ENCODE data around the gene SULT4A1.

Gene SULT4A1

DNA sequence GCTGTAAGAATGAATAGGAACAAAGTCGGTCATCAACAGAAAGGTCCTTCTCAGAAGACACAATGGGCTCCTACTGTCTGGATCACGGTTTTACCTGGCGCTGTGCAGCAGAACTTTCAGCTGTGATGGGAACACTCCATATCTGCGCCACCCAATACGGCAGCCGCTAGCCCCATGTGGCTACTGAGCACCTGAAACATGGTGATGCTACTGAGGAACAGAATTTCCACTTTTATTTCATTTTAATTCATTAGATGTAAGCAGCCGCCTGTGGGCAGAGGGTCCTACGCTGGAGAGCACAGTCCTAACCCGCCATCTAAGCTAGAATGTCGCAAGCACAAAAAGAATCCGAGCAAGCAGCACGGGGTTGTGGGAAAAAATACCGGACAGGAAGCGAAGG is 2.7 kb downstream of the SULT4A1 start:
- no peak for DNase-seq

DNA sequence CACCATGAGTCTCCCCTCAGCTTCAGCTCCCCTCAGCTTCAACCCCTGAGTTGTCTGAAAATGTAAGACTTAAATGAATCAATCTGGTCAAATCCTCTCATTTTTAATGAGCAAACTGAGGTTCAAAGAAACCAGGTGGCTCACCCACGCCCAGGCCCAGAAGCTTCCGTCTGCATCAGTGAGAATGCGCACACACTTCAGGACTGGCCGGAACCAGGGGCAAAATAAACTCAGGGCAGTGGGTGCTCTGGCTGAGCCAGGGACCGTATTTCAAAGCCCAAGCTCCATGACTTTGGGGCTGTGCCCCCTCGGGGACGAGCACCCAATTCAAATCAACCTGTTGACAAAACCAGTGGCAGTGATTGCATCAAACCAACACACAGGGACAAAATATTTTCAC is 3.1 kb downstream of the SULT4A1 start:
- DNase-seq: no peak

DNA sequence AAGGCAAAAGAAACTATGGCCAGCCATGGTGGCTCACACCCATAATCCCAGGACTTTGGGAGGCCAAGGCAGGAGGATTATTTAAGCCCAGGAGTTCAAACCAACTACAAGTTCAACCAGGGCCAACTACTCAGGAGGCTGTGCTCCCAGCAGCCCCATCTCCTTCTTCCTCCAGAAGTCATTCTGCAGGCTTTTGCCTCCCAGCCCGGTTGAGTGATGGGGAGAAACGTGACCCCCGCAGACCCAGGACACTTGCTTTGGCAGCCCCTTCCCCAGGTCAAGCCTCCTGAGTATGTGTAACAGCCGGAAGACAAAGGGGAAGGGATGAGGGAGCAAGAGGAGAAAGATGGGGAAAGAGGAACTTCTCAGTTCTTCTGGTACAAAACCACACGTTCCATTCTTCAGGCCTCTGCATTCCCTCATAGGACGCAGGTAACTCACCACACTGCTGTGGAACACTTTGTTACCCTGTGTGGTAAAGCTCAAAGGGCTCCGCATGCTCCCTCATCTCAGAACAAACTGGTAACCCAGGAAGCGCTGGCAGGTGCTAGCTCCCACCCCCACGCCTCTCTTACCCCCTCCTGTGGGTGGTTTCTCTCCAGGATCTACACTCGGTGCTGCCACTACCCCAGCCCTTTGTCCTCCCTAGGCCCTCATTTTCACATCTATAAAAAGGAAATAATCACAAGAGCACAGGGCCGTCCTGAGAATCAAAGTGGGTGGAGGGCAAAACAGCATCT is 4.0 kb downstream of the SULT4A1 start:
- no peak for DNase-seq

DNA sequence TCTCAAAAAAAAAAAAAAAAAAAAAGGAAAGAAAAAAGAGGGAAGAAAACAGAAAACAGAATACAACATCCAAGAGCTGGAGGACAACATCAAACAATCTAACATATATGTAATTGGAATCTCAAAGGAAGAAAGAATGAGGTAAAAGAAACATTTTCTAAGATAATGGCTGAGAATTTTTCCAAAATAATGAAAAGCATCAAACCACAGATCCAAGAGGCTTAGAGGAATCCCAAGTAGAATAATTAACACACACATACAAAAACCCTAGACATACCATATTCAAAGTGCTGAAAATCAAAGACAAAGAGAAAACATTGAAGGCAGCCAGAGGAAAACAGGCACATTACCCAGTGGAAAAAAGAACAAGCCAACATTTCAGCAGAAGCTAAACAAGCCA is 4.9 kb downstream of the SULT4A1 start:
- DNase-seq: no peak

DNA sequence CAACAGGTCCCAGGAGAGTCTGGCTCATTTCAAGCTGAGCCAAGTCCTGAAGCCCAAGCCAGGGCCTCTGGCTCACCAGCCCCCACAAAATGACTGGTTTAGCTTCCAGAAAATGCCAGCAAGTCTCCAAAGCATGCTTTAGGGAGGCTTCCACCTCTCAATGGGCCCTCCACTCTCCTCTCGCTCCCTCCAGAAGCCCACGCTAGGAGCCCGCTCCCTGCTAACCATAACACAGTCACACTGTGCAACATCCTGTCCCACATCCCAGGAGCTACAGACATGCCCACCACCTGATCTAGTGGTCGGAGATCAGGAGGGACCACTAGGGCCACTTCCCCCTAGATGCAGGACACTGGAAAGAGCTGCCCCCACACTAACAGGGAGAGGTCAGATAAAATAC is 6.9 kb downstream of the SULT4A1 start:
- no peak for DNase-seq

DNA sequence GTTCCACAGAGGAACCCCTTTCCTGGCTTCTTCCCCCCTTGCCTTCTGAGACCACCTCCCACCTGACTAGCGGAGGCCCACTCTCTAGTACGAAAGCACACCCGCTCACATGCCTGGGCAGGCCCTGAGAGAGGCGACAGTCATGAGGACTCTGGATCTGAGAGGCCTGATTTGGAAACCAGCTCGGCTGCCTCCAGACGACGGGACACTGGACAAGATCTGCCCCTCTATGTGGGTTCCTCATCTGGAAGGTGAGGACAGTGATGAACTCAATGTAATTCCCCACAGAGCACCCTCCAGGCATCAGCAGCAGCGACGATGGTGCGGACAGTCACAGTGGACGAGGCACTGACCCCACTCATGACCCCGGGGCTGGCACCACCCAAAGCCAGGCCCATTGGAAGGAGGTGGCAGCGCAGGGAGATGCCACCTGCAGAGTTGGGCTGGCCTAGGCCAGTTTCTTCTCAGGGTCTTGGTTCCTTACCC is 7.5 kb downstream of the SULT4A1 start:
- no peak for DNase-seq

DNA sequence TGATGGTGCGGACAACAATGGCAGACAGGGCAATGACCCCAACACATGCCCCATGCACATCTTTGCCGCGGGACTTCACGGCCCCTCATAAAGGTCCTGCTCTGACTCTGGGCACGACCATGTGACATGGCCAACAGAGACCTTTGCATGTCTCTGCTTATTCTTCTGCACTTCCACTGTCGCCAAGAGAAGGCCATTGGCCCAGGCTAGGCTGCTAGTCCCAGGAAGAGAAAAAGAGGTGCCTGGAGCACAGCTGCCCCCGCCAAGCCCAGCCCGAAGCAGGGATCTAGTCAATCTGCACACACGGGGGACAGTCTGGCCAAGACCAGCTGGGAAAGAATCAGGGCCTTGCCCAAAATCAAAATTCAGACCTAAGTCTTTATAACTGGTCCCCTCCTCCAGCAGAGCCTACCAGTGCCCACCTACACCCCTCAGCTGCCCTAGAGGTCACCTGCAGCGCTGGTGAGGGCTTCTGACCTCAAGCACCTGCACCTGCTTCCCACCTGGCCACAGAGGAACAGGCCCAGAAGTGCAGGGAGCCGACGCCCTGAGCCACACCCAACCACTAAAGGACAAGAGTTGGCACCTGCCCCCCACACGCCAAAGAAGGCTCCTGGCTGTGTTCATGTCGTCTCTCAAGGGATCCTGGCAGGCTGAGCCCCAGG is 8.1 kb downstream of the SULT4A1 start:
- no peak for DNase-seq

DNA sequence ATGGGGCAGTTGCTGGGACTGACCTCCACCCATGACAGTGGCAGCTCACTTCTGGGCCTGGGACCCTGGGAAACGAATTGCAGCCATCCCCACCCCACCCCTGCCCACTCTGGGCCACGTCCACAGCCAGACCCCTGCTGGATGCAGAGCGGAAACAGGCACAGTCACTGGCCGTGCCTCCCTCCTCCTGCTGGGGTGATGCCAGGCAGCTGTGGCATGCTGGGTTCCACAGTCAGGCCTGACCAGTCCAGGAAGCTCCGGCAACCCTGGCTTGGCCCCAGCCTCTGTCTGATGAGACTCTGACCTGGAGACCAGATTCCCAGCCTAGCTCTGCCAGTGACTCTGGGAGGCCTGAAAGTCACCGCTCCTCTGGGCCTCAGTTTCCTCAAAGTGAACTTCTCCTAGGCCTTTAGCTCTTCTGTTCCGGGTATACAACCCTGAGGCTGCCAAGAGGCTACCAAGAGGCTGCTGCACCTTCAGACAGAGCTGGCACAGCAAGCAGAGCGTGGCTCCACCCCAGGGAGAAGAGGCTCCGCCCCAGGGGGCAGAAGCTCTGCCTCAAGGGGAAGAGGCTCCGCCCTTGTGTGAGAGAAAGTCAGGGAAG is 8.9 kb downstream of the SULT4A1 start:
- no peak for DNase-seq

DNA sequence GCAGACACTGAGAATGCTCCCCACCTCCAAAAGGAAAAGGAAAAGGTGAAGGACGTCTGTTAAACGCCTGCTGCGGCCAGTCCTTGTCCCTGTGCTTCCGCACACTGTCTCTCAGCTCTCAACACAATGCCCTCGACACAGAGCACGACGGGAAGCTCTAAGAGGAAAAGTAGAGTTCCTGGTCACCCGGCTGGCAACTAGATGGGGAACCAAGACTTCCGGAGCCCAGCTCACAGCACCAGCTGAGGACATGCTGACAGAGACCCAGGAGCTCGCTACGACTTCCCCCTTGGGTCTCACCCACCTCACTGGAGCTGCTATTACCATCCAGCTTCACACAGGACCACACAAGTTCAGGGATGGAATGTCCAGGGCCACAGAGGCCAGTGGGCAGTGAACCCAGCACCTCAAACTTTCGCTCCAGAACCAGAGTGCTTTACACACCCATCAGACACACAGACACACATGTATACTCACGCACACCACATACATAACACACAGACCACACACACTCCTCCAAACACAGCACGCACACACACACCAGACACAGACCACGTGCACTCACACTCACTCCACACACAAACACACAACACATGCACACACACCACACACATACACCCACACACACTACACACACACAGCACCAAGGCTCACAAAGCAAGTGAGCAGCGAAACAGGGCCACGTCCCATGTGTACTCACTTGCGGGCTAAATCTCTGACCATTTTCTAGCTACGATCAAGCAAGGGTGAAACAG is 9.6 kb downstream of the SULT4A1 start:
- DNase-seq: no peak

DNA sequence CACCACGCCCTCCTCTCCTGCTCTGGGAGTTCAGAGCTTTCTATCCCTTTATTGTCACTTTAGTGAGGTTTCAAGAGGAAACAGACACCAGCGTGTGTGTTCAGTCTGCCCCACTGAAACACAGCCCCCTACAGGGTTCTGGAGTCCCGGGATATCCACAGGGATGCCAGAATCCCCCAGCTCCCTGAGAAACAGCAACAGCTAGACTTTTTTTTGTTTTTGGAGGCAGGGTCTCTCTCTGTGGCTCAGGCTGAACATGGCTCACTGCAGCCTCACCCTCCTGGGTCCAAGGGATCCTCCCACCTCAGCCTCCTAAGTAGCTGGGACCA is 10.4 kb downstream of the SULT4A1 start:
- no peak for DNase-seq

DNA sequence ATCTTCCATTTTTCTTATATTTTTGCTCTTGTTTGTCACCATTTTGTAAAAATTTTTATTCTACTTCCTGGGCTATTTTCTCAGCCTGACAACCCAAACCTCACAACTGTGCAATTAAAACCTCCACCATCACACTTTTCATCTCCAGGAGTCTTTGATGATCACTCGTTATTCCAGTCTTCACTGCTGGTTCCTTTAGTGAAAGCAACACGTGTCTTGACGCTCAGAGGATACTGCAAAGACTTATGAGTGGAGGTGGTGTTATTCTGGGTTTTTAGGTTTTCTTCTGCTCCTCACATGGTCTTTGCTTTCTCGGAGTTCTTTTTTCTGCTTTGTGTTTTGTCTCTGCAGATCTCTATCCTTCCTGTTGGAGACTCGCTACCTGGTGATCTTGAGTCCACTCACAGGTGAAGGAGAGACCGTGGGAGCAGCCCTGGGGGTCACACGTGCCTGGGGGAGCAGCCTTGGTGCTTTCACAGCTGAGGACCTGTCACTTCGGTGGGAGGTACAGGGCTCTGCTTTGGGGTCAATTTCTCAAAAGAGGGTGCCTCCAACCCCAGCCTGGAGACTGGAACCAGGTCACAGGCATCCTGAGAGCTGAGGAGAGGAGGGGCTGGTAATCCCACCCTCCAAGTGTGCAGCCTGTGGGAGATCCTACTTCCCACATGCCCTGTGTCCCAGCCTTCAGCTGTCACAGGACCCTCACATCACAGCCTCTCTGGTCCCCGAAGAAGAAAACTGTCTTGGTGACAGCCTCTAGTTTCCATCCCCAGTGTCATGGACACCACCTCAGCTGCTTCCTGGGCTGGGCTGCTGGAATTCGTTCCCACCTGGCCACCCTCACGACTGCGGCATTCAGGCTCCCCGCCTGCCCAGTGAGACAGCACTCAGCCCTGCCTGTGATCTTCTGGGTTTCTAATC is 11.0 kb downstream of the SULT4A1 start:
- no peak for DNase-seq

DNA sequence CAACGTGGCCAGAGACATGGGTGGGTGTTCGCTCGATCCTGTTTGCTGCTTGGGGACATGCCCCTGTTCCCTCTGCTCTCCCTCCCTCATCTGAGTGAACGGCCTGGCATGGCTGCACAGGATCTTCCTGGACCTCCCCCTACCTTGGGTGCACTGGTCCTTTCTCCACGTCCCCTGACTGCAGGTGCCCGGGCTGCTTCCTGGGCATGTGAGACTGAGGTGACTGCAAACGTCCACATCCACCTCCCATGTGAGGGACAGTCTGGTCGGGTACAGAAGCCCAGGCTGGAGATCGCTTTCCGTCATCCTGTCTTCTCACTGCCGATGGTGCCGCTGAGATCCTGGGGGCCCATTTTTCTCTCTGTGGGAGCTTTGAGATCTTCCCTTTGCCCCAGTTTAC is 11.8 kb downstream of the SULT4A1 start:
- DNase-seq: no peak

DNA sequence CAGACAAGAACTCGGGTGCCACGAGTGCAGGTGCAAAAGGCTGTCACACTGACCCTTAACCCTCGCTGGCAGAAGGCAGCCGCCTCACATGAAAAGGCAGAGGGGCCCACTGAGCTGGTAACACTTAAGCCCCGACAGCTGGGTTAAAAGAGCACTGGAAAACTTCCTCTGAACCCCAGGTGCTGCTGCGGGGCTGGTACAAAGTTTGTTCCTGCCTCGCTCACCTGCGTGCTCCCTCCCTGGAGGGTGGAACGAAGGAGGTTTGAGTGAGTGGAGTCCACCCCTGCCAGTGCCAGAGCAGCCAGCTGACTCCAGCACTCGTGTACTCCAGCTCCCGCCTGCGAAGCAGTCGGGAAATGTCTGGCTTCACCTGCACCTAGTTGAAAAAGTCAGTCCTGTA is 12.6 kb downstream of the SULT4A1 start:
- DNase-seq: no peak

DNA sequence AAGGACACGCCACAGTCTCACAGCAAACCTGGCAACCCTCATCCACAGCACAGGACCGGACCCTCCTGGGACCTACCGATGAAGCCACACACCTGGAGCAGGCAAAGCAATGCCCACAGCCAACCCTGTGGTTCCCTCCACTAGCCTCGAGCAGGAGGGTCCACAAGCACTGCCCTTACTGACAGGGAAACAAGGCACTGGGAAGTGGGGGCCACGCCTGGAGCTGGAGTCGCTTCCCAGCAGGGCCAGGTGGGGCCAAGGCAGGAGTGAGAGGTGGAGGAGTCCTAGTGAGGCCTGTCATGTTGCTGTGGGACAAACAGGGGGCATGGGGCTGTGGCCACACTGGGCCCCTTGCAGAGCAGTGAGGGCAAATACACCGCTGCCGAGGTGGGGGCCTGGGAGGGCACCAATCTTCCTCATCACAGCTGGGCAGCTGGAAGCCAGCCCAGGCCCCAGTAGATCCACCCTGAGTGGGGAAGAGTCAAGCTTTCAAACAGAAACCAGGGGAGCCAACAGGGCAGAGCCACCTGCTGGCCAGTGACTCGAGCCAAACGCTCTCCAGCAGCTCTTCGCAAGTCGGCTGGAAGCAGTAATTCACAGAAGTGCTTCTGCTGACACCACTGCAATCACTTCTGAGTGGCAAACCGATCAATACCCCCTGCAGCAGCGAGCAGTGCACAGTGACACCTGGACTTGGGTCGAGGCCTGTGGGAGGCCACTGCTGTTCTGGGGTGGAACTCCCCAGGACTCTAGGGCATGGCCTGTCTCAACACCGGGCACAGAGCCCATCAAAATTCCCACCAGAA is 13.7 kb downstream of the SULT4A1 start:
- no peak for DNase-seq

DNA sequence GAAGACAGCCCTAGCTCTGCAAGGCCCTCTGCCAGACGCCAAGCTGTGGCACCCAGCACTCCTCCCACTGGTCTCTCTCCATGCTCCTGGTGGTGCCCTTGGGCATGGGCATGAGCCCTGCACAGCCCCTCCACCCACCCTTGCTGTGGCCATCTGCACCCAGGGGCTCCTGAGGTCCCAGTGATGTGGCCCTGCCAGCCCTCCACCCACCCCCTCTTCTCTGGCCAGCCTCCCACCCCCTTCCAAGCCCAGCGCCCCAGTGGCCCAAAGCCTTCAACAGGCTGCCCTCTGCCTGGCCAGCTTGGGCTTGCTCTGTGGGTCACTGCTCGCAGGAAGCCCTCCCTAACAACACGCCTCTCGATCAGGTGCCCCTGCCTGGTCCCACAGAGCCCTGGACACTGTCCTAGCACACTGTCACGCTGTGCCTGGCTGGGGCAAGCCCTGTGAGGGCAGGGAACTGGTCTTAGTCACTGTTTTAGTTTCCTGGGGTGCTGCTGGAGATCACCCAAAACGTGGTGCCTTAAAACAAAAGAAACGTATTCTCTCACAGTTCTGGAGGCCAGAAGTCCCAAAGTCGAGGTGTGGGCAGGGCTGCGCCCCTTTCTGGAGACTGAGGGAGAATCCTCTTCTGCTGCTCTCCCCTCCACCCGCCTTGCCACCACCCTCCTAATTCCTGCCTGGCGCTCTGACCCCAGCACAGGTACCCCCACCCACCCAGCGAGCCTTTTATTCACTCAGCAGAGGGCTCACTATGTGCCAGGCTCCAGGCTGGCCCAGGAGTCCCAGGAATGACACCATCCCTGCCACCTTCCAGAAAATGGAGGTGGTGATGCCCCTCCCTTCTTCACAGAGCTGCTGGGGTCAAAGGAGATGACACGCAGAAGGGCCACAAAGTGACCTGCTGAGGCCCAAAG is 14.7 kb downstream of the SULT4A1 start:
- no peak for DNase-seq

DNA sequence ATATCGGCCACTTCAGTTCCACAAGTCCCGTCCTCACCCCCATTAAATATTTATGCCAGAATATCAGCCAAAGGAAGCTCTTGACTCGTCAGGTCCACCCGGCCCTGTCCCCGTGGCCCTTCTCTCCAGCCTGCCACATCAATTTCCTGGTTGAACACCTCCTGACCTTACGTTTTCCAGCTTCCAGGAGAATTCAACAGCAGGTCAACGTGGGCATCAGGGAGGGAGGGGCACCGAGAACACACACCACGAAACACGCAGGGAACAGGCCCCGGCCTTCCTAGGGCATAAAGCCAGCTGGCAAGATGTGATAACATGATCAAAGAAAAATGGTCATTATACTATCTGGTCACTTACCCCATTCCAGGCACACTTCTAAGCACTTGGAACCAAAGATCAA is 15.3 kb downstream of the SULT4A1 start:
- DNase-seq: no peak

DNA sequence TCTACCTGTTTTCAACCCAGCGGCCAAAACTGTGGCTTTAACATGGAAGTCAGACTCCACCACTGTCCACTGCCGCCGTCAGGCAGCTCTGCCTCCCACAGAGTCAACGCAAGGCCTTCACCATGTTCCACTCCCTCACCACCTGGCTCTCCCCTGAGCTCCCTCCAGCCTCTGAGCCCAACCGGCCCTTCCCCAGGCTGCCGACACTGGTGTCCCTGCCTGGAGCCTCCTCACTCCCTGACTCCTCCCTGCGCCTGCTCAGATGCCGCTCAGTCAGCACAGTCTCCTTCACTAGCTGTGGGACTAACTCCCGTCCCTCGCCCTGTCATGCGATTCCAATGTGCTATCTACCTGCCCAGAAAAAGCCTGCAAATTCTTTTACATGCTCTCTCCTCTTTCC is 16.3 kb downstream of the SULT4A1 start:
- DNase-seq: no peak

DNA sequence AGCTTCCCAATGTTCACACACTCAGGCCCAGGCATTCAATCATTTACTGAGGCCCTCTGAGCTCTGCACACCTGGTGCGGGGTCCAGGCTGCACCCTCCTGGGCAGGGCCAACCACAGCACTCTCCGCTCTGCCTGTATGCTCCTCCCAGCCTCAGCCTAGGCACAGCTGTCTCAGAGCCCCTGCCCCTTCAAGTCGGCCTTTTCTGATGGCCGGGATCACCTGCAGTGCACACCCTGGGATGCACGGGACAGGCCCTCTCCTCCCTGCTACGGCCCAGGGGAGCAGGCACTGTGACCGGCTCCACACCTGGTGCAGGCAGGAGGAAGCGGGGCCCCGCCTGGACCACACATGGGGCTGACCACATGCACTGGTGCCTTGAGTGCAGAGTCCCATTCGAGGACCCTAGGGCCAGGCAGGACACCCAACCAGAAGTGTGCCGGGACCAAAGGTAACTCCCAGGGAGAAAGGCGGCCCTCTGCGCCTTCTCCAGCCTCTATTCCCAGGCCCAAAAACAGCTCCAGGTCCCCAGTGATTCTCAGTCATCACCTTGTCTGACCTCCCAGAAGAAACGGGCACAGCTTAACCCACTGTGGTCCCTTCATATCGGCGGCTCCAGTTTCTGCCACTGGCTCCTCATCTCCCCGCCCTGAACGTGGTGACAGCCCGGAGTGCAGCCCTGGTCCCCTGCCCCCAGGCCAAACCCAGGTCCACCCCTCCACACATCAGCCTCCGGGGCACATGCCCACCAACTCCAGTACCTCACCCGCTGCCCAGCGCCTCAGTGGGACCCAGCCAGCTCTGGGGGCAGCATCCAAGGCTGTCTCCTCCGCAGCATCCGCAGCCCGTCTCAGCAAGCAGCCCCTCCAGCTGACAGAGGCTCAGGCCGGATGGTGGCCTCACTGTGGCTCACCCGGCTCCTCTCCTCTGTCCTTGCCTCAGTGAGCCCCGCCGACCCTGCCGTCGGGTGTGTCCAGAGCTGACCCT is 17.5 kb downstream of the SULT4A1 start:
- DNase-seq: no peak

Data from AML-193 (cell line).